Endothelial cell (in vitro differentiated cells): ENCODE measurements around the gene ZFP92. TPM values are rescaled to one million over a fixed set of nuclear protein-coding genes. Genes with fewer than 3 reads are reported as not detected.
A peak's percentile ranks its signal among the peaks of the same experiment; 100 is the strongest.

Source experiments
- DNase-seq: peaks from one replicate; pipeline ENCODE4 v3.0.0; 2021; ENCODE audit warnings: low spot score
- H3K27ac Mint-ChIP-seq: one replicate; pipeline ENCODE4 v1.8.0; 2021; ENCODE audit warnings: mixed read lengths, inconsistent platforms; ENCODE audit not compliant: unreplicated experiment
- H3K27me3 Mint-ChIP-seq: one replicate; pipeline ENCODE4 v1.8.0; 2021; ENCODE audit warnings: mild to moderate bottlenecking, moderate library complexity, mixed read lengths, inconsistent platforms; ENCODE audit not compliant: unreplicated experiment
- H3K36me3 Mint-ChIP-seq: one replicate; pipeline ENCODE4 v1.8.0; 2021; ENCODE audit warnings: mild to moderate bottlenecking, low read depth, mixed read lengths, inconsistent platforms; ENCODE audit not compliant: unreplicated experiment
- H3K4me1 Mint-ChIP-seq: one replicate; pipeline ENCODE4 v1.8.0; 2021; ENCODE audit warnings: mild to moderate bottlenecking, mixed read lengths, inconsistent platforms; ENCODE audit not compliant: unreplicated experiment
- H3K4me3 Mint-ChIP-seq: one replicate; pipeline ENCODE4 v1.8.0; 2021; ENCODE audit warnings: mild to moderate bottlenecking, mixed read lengths, inconsistent platforms; ENCODE audit not compliant: unreplicated experiment
- H3K9me3 Mint-ChIP-seq: one replicate; pipeline ENCODE4 v1.8.0; 2021; ENCODE audit warnings: mixed read lengths, inconsistent platforms; ENCODE audit not compliant: unreplicated experiment
- CTCF ChIP-seq: fragments of 200-600 bp; sonication (generic); IDR thresholded peaks from one replicate; pipeline ENCODE4 v1.5.0; 2021; ENCODE audit warnings: antibody characterized with exemption; ENCODE audit not compliant: unreplicated experiment
- total RNA-seq: library from RNA; stranded (reverse); fragmentation: NEBNext Ultra II Directional; extraction: Animal tissue kit (Norgen Biotek cat#: 25700); gene quantifications from one replicate; pipeline ENCODE4 v1.2.1, GENCODE V29; 2021; ENCODE audit not compliant: unreplicated experiment

ZFP92 gene
- total RNA-seq, 1 donor from 2014 or later: 0.49 TPM

GRCh38 chrX:153375571-153375970 lies 35.7 kb upstream of the ZFP92 start:
- H3K36me3 Mint-ChIP-seq: no peaks in the 10 kb centered on the region
- no peak for DNase-seq
- no peak overlapping the region for H3K27ac Mint-ChIP-seq
- H3K4me3 Mint-ChIP-seq: no peak overlapping the region
- no peak for TF ChIP-seq CTCF
- H3K27me3 Mint-ChIP-seq: peaks cover 2% of the 10 kb centered on the region
- peaks cover 3% of the 10 kb centered on the region for H3K4me1 Mint-ChIP-seq
- no peaks in the 10 kb centered on the region for H3K9me3 Mint-ChIP-seq

DNA sequence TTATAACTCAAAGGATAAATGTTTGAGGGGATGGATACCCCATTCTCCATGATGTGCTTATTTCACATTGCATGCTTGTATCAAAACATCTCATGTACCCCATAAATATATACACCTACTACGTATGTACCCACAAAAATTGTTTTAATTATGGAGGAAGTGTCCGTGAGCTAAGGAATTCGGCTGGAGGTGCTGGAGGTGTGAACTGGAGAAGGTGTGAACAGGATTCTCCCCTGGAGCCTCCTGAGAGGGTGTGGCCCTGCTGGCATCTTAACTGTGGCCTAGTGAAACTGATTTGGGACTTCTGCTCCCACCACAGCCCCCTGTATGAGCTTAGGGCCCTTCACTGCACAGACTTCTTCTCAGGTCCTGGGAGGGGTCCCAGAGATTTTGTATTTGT lies 33.5 kb upstream of the ZFP92 start:
- H3K4me1 Mint-ChIP-seq: peaks cover 5% of the 10 kb centered on the region
- no peaks in the 10 kb centered on the region for H3K36me3 Mint-ChIP-seq
- H3K9me3 Mint-ChIP-seq: no peaks in the 10 kb centered on the region

DNA sequence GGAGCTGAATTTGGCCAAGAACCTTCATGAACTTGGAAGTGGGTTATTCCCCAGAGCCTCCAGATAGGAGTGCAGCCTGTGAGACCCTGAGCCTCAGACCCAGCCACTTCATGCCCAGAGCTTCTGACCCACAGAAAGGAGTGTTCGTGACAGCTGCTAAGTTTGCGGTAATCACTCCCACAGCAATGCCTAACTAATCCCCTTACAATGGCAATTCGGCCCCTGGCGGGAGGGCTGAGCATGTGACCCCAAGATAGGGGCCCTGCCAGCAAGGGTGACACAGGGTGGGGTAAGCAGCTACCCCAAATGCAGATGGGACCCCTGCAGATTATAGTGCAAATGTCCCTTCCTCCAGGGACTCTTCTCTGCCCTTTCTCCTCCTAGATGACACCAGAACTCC lies 32.7 kb upstream of the ZFP92 start:
- Mint-ChIP-seq H3K36me3 (no peaks in the 10 kb centered on the region), H3K4me3 (no peak overlapping the region), H3K4me1 (peaks cover 5% of the 10 kb centered on the region), H3K9me3 (no peaks in the 10 kb centered on the region), H3K27me3 (peaks cover 2% of the 10 kb centered on the region), H3K27ac (no peak overlapping the region)
- no peak for DNase-seq
- TF ChIP-seq CTCF: no peak

More for the DNA sequence above, 33.5 kb upstream of the ZFP92 start:
- H3K27me3 Mint-ChIP-seq: peaks cover 2% of the 10 kb centered on the region
- H3K27ac Mint-ChIP-seq: no peak overlapping the region
- no peak for DNase-seq
- no peak for TF ChIP-seq CTCF
- no peak overlapping the region for H3K4me3 Mint-ChIP-seq

GRCh38 chrX:153379508-153379907 lies 31.8 kb upstream of the ZFP92 start:
- Mint-ChIP-seq H3K4me3 (no peak overlapping the region), H3K9me3 (no peaks in the 10 kb centered on the region), H3K36me3 (no peaks in the 10 kb centered on the region), H3K27ac (no peak overlapping the region), H3K27me3 (peaks cover 2% of the 10 kb centered on the region), H3K4me1 (peaks cover 5% of the 10 kb centered on the region)
- TF ChIP-seq CTCF: no peak
- DNase-seq: no peak

DNA sequence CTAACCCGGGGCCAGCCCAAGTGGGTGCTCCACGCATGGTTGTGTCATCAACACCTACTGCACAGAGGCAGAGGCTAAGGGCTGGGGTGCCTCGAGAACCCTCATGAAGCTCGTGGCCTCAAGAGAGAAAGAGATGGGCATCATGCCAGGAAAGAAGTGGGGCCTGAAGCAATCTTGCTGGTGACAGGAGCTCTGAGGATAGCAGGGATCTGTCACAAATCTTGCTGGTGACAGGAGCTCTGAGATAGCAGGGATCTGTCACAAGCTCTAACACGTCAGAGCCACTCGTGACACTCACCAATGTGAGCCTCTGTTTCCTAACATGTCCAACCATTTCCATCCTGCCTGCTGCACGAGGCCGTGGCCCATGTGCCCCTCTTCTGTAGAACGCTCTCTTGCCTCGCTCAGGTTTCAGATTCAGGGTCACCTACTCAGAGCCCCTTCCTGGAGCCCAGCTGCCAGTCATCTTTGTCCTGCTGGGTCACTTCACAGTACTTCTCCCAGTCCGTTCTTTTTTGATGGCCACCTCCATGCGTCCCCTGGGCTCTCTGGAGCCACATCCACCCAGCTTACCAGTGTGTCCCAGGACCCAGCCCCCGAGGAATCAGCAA lies 31.2 kb upstream of the ZFP92 start:
- no peak for DNase-seq
- no peak overlapping the region for H3K4me3 Mint-ChIP-seq
- H3K27me3 Mint-ChIP-seq: peaks cover 2% of the 10 kb centered on the region
- peaks cover 5% of the 10 kb centered on the region for H3K4me1 Mint-ChIP-seq
- no peaks in the 10 kb centered on the region for H3K9me3 Mint-ChIP-seq
- TF ChIP-seq CTCF: no peak
- no peaks in the 10 kb centered on the region for H3K36me3 Mint-ChIP-seq
- peak overlapping the region; percentile 77 for H3K27ac Mint-ChIP-seq
